ENCODE data around the gene CCDC92B.

DNA sequence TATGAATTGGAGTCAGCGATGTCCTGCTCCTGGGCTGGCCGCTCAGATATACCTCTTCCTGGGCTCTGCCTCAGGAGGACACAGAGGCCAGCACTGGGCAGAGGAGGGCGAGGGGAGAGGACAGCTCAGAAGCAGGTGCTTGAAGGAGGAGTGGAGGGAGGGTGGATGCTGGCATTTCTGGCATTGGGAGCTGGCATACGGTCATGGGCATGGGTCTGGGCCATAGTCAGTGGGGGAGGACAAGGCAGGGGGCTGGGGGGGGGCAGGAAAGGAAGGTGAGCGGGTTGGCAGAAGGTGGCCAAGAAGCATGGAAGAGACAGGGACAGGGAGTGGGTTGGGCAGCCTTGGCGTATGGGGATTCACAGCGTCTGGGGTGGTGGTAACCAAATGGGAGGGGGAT is 30.1 kb upstream of the CCDC92B start:
- TF ChIP-seq, protein P1, sequence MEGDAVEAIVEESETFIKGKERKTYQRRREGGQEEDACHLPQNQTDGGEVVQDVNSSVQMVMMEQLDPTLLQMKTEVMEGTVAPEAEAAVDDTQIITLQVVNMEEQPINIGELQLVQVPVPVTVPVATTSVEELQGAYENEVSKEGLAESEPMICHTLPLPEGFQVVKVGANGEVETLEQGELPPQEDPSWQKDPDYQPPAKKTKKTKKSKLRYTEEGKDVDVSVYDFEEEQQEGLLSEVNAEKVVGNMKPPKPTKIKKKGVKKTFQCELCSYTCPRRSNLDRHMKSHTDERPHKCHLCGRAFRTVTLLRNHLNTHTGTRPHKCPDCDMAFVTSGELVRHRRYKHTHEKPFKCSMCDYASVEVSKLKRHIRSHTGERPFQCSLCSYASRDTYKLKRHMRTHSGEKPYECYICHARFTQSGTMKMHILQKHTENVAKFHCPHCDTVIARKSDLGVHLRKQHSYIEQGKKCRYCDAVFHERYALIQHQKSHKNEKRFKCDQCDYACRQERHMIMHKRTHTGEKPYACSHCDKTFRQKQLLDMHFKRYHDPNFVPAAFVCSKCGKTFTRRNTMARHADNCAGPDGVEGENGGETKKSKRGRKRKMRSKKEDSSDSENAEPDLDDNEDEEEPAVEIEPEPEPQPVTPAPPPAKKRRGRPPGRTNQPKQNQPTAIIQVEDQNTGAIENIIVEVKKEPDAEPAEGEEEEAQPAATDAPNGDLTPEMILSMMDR (IDR thresholded peaks at IDR 0.05) = no peak
- TF ChIP-seq POLR2A (IDR thresholded peaks at IDR 0.05) = no peak
